Prostate gland (tissue), 2 donors: ENCODE data around the gene RPE65. TPM values are rescaled to one million over a fixed set of nuclear protein-coding genes. Genes with fewer than 3 reads are reported as not detected.
"Not testable (repeated sequence)": the region's sequence is repeated elsewhere in the genome, so short reads cannot be mapped to it uniquely, and the experiment has no call there.

Source experiments
- DNase-seq: peaks from one replicate; pipeline ENCODE4 v3.0.0-alpha.2; 2019; ENCODE audit warnings: low spot score
- H3K27ac ChIP-seq, 2 donors: fragments of 200-600 bp; sonication (generic); 2 replicates each; pipeline ENCODE4 v1.5.1; 2017 to 2019
- H3K27me3 ChIP-seq: fragments of 200-600 bp; sonication (generic); replicated peaks from 2 replicates; pipeline ENCODE4 v1.5.1; 2019; ENCODE audit not compliant: insufficient read depth
- H3K36me3 ChIP-seq, 2 donors: fragments of 200-600 bp; sonication (generic); 1 replicate in 1 of 2; 2 replicates in 1 of 2; pipeline versions ENCODE4 v1.5.1 to v1.8.1; 2017 to 2019
- H3K4me1 ChIP-seq: fragments of 200-600 bp; sonication (generic); replicated peaks from 2 replicates; pipeline ENCODE4 v1.5.1; 2019
- H3K4me3 ChIP-seq, 2 donors: fragments of 200-600 bp; sonication (generic); 2 replicates each; pipeline ENCODE4 v1.5.1; 2017 to 2019
- H3K9me3 ChIP-seq: fragments of 200-600 bp; sonication (generic); 2 replicates; pipeline ENCODE4 v1.5.1; 2017
- POLR2A ChIP-seq: fragments of 450-650 bp; IDR thresholded peaks from one replicate; pipeline ENCODE4 v1.6.1; 2016; ENCODE audit warnings: antibody characterized with exemption, mild to moderate bottlenecking
- POLR2AphosphoS5 ChIP-seq: sonication (generic); formaldehyde crosslinking; IDR thresholded peaks from one replicate; pipeline ENCODE4 v1.6.1; 2017; ENCODE audit warnings: antibody characterized with exemption
- WGBS: methylation state at CpG from one replicate; pipeline ENCODE4 v1.1.5; 2018; 5-methylcytosine and 5-hydroxymethylcytosine counted together
- intact Hi-C: fragments of 100-400 bp; cut with DNase I; formaldehyde crosslinking; loops from one replicate; pipeline ENCODE4 v1.14.2; 2022
- total RNA-seq, 2 donors: library from RNA; depleted of rRNA; stranded (reverse); fragments of >200 nt; gene quantifications; one replicate each; pipeline ENCODE4 v1.1.0, GENCODE V29; 2016
- TF ChIP-seq, protein P1 (sequence below), 4 experiments: fragments of 200-600 bp in 2 of 4; fragments of 450-650 bp in 2 of 4; sonication (generic) in 2 of 4; IDR thresholded peaks; 1 replicate in 3 of 4; 2 replicates in 1 of 4; pipeline ENCODE4 v1.5.1; 2016 to 2019; ENCODE audit warnings: antibody characterized with exemption in 4 of 4, mild to moderate bottlenecking in 2 of 4, moderate library complexity in 2 of 4

Gene RPE65
- total RNA-seq, 2 donors from 2014 or later: 0.57 to 0.91 TPM

DNA sequence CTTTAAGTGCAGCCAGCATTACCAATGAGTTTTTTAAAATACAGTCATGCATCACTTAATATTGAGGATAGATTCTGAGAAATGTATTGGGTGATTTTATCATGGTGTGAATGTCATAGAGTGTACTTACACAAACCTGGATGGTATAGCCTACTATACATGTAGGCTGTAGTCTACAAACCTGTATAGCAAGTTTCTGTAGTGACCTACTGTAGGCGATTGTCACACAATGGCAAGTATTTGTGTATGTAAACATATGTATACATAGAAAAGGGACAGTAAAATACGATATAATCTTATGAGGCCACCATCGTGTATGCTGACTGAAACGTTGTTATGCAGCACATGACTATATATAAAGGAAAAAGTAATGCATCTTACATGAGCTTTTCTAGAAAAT, 48.2 kb downstream of the RPE65 start:
- no peaks in the 10 kb centered on the region for H3K4me1 ChIP-seq

DNA sequence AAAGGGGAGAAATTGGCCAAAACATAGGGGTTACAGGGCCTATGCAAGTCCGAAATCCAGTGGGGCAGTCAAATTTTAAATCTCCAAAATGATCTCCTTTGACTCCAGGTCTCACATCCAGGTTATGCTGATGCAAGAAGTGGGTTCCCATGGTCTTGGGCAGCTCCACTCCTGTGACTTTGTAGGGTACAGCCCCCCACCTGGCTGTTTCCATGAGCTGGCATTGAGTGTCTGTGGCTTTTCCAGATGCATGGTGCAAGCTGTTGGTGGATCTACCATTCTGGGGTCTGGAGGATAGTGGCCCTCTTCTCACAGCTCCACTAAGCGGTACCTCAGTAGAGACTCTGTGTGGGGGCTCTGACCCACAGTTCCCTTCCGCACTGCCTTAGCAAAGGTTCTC, 54.2 kb downstream of the RPE65 start:
- DNase-seq: not testable (repeated sequence)

More for the DNA sequence above, 48.2 kb downstream of the RPE65 start:
- Histone ChIP-seq H3K27me3 (no peaks in the 10 kb centered on the region), H3K27ac (no peak overlapping the region), H3K36me3 (no peaks in the 10 kb centered on the region), H3K4me3 (no peak overlapping the region), H3K9me3 (no peaks in the 10 kb centered on the region)
- TF ChIP-seq POLR2AphosphoS5: no peak
- TF ChIP-seq, protein P1, sequence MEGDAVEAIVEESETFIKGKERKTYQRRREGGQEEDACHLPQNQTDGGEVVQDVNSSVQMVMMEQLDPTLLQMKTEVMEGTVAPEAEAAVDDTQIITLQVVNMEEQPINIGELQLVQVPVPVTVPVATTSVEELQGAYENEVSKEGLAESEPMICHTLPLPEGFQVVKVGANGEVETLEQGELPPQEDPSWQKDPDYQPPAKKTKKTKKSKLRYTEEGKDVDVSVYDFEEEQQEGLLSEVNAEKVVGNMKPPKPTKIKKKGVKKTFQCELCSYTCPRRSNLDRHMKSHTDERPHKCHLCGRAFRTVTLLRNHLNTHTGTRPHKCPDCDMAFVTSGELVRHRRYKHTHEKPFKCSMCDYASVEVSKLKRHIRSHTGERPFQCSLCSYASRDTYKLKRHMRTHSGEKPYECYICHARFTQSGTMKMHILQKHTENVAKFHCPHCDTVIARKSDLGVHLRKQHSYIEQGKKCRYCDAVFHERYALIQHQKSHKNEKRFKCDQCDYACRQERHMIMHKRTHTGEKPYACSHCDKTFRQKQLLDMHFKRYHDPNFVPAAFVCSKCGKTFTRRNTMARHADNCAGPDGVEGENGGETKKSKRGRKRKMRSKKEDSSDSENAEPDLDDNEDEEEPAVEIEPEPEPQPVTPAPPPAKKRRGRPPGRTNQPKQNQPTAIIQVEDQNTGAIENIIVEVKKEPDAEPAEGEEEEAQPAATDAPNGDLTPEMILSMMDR (IDR thresholded peaks at IDR 0.05): no peak
- no peak for TF ChIP-seq POLR2A
- 24% methylated on average over 4 of the region's 4 CpGs for WGBS
- intact Hi-C loops: no loop called here
- DNase-seq: no peak

DNA sequence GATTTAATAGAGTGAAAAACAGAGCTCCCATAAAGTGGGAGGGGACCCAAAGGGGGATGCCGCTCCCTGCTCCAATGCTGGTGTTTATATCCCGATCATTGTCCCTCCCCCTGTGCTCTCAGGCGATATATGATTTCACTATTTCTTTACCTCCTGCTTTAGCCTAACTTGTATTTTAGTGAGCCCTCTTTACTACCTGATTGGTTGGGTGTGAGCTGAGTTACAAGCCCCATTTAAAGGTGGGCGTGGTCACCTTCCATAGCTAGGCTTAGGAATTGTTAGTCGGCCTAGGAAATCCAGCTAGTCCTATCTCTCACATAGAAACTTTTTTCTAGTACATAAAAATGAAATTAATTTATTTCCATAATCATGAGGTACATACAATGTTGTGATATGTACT, 57.3 kb downstream of the RPE65 start:
- H3K27ac ChIP-seq, H3K9me3 ChIP-seq, H3K27me3 ChIP-seq, H3K36me3 ChIP-seq, H3K4me3 ChIP-seq, DNase-seq, H3K4me1 ChIP-seq, intact Hi-C loops: not testable (repeated sequence)
- 85% methylated on average over 5 of the region's 5 CpGs for WGBS

More for the DNA sequence above, 54.2 kb downstream of the RPE65 start:
- H3K36me3 ChIP-seq, H3K4me3 ChIP-seq, H3K4me1 ChIP-seq, H3K27me3 ChIP-seq, H3K27ac ChIP-seq, intact Hi-C loops, H3K9me3 ChIP-seq: not testable (repeated sequence)
- 86% methylated on average over 3 of the region's 3 CpGs for WGBS

DNA sequence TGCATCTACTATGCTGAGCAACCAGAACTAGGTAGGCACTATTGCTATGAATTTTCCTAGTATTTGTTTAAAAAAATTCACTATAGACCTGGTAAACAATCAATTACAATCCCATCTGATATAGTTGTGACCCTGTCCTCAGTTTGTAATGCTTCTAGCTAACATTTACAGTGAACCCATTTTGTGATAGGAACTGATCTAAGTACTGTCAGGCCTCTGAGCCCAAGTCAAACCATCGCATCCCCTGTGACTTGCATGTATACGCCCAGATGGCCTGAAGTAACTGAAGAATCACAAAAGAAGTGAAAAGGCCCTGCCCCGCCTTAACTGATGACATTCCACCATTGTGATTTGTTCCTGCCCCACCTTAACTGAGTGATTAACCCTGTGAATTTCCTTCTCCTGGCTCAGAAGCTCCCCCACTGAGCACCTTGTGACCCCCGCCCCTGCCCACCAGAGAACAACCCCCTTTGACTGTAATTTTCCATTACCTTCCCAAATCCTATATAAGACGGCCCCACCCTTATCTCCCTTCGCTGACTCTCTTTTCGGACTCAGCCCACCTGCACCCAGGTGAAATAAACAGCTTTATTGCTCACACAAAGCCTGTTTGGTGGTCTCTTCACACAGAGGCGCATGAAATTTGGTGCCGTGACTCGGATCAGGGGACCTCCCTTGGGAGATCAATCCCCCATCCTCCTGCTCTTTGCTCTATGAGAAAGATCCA, 63.8 kb downstream of the RPE65 start:
- H3K9me3 ChIP-seq, H3K27me3 ChIP-seq, H3K27ac ChIP-seq, DNase-seq, H3K4me1 ChIP-seq, H3K4me3 ChIP-seq, intact Hi-C loops, H3K36me3 ChIP-seq: not testable (repeated sequence)
- WGBS: 94% methylated on average over 10 of the region's 10 CpGs

DNA sequence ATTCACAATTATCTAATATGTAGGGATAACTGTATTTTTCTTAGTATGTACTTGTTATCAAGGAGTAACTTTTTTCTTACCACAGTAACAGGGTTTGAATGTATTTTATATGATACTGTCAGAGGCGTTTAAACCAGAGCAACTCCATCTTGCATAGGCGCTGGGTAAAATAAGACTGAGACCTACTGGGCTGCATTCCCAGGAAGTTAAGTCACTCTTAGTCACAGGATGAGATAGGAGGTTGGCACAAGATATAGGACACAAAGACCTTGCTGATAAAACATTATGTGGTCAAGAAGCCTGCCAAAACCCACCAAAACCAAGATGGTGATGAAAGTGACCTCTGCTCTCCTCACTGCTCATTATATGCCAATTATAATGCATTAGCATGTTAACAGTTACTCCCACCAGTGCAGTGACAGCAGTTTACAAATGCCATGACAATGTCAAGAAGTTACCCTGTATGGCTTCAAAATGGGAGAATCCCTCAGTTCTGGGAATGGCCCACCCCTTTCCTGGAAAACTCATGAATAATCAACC, 64.8 kb downstream of the RPE65 start:
- Histone ChIP-seq H3K27me3 (no peaks in the 10 kb centered on the region), H3K4me3 (no peak overlapping the region), H3K9me3 (no peaks in the 10 kb centered on the region), H3K4me1 (no peaks in the 10 kb centered on the region), H3K36me3 (no peaks in the 10 kb centered on the region), H3K27ac (no peak overlapping the region)
- 89% methylated on average over 2 of the region's 2 CpGs for WGBS
- TF ChIP-seq POLR2AphosphoS5 (no peak), POLR2A (no peak)
- TF ChIP-seq, protein P1 (IDR thresholded peaks at IDR 0.05): no peak
- intact Hi-C loops: no loop called here
- DNase-seq: no peak

DNA sequence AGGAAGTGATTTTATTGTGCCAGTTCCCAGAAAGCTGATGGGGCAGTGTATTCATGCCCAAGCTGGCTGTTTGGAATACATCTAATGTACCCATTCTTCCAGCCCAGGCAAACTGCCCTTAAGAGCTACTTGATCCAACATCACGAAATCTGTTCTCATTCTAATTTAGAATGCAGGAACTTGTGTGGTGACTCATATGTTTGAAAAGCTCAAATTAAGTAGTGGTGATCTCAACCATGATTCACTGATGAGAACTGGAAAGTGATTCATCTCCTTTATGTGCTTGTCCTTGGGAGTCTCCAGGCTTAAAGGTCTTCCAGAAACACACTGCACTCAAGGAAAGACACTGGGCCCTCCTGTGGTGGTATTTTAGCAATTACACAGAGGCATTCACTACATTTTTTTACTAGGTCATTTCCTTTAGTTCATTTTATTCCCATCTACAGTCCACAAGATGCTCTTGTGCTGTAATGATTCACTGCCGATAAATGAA, 65.4 kb downstream of the RPE65 start:
- Histone ChIP-seq H3K27me3 (no peaks in the 10 kb centered on the region), H3K4me1 (no peaks in the 10 kb centered on the region), H3K27ac (no peak overlapping the region), H3K36me3 (no peaks in the 10 kb centered on the region), H3K9me3 (no peaks in the 10 kb centered on the region), H3K4me3 (no peak overlapping the region)
- TF ChIP-seq POLR2AphosphoS5 (peak; percentile 30), POLR2A (no peak)
- TF ChIP-seq, protein P1 (IDR thresholded peaks at IDR 0.05): peak in 1 of 4 experiments; percentile 25
- no peak for DNase-seq
- intact Hi-C loops: no loop called here
- WGBS: 47% methylated on average over 2 of the region's 2 CpGs
